HL-60/S4 treated with retinoic acid at 250 ng/mL for 4 days and 3 days (cell line): ENCODE measurements around the gene HNRNPUL2.
"Not testable (repeated sequence)": the region's sequence is repeated elsewhere in the genome, so short reads cannot be mapped to it uniquely, and the experiment has no call there.

ENCODE experiments used
- in situ Hi-C: fragments of 300-500 bp; cut with MboI; formaldehyde crosslinking; loops from 2 replicates; pipeline ENCODE4 v1.7.0; 2022; ENCODE audit warnings: low sequenced_read_pairs

Gene HNRNPUL2

DNA sequence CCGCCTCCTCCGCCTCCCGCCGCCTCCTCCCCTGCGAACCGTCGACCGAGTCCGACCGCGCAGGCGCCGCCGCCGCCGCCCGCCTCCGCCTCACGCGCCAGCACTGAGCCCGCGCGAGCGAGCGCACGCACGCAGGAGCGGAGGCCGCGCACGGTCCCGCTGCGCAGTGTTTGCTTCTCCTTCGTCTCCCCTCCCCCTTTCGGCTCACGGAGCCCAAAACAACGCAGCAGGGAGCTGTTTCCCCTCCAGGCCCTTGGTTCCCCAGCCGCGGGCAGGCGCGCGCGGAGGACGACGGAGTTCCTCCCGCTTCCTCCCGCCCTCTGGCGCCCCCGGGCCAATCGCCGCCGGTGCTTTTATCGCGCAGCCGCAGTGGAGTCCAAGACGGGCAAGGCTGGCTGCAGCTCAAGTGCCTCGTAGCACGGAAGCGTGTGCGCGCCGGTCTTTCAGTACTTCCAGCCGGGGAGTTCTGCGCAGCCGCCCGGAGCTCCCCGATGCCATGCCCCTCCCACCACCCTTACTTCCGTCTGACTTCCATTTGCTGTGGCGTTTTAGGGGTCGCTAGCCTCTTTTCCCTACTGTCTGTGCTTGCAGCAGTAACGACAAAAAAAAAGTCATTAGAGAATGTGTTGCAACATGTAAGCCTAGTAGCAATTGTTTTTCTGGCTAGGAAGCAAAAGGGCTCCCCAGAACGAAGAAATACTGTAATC is at the start of gene HNRNPUL2:
TSS of gene HNRNPUL2 (minus strand) at position 293 of the 707 bp plus-strand sequence. CDS start 301 bp downstream, outside the sequence.
- in situ Hi-C loops: no loop called here

GRCh38 chr11:62775646-62776045 is 48.4 kb upstream of the HNRNPUL2 start:
- in situ Hi-C loops: no loop called here

GRCh38 chr11:62774407-62774806 is 47.1 kb upstream of the HNRNPUL2 start:
- in situ Hi-C loops: no loop called here

DNA sequence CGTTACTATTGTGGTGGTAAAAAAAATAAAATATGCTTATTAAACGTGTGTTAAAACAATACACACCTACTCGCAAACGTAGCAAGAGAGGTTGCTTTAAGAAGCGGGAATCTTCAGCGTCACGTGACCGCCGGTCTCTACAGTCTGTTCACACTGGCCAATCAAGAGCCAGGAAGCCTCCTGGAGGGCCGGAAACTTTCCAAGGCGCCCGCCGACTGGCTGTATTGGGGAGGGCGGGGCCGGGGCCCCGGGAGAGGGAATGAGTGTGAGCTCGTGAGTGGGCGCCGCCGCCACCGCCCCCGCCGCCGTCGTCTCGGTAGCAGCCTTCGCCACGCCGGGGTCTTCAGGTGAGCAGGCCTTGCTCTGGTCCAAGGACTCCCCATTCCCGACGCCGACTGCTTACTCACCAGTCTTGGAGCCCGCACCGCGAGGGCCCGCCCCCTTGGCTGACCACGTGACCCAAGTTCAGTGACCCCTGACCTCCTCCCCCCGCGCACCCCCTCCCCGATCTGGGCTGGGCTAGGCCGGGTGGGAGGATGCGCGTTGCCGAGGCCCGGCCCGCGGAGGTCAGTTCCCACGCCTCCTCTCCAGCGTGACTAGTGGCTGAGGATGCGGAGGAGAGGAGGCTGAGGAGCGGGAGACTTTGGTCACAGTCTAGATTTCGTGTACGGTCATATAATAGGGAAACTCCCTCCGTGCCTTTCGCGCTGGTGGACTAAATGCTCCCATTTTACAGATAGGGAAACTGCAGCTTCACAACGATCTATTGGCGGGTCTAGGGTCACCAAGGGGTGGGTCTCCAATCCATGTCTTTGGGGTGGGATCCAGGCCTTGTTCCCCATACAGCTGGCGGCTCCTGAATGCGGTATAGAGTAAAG is 44.1 kb upstream of the HNRNPUL2 start, which contains the start of gene TAF6L:
TSS of gene TAF6L (plus strand) at position 253 of the 878 bp plus-strand sequence. CDS start 4,388 bp downstream, outside the sequence.
- in situ Hi-C loops: no loop called here

DNA sequence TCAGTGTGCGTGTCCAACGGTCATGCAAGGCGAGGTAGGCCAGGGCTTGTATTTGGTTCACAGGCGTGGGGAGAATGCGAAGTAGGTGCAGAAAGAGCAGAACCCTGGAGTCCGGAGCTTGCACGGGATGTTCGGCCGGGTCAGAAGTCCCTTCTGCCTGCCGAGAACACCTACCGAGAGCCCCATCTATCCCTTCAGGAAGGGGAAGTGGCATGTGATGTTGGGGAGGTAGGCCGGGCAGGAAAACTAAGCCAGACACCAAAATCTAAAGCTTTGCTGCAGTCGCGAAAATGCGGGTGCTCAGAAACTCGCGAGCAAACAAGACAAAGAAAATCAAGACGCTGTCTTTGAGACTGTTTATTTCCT is 43.5 kb upstream of the HNRNPUL2 start:
- in situ Hi-C loops: no loop called here

DNA sequence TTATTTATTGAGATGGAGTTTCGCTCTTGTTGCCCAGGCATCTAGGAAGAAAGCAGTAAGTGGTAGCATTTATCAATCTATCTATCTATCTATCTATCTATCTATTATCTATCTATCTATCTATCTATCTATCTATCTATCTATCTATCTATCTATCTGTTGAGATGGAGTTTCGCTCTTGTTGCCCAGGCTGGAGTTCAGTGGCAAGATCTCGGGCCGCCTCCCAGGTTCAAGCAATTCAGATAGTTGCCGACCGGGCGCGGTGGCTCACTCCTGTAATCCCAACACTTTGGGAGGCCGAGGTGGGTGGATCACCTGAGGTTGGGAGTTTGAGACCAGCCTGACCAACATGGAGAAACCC is 33.6 kb upstream of the HNRNPUL2 start:
- in situ Hi-C loops: not testable (repeated sequence)

DNA sequence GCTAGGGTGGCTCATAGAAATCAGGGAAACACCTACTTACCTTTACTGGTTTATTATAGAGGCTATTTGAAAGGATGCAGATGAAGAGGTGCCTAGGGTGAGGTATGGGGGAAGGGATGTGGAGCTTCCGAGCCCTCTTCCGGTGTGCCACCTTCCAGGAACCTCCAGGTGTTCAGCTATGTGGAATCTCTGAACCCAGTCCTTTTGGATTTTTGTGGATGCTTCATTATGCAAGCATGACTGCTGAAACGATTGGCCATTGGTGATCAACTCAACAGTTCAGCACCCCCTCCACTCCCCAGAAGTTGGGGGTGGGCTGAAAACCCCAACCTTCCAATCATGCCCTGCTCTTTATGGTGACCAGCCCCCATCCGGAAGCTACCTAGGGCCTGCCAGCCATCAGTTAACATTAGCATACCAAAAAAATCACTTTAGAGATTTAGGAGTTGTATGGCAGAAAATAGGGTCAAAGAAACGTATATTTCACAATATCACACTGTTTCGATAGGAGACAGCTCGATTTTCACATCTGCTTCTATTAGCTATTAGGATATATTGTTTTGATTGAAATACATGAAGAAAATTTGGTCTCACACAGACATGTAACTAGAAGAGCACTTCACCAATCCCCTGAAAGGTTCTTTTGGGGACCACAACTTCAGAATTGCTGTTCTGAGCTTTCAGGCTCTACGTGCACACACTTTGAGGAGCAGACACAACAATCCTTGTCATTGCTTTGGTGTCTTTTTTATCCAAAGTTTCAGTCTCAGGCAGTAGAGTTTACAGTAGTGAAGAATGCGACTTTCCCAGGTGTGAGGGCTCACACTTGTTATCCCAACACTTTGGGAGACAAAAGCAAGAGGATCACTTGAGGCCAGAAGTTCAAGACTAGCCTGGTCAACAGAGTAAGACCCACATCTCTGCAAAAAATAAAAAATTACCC is 30.9 kb upstream of the HNRNPUL2 start:
- in situ Hi-C loops: no loop called here

DNA sequence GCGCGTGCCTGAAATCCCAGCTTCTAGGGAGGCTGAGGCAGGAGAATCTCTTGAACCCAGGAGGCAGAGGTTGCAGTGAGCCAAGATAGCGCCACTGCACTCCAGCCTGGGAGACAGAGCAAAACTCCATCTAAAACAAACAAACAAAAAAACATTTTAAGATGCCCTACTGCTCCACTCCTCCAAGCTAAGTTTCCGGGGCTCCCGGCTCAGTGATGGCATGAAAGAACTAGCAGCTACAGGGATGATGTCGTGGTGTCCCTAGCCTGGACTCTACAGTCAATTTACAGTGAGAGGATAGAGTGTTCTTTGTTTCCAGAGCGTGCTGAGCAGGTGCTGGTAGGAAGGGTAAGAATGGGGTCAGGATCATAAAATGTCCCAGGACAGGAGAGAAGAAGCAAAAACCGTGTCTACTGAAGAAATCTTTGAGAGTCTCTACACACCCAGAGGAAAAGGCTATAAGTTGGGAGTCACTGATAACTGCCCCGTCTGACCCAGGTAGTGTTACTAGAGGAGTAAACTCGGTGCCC is 27.9 kb upstream of the HNRNPUL2 start:
- in situ Hi-C loops: no loop called here

DNA sequence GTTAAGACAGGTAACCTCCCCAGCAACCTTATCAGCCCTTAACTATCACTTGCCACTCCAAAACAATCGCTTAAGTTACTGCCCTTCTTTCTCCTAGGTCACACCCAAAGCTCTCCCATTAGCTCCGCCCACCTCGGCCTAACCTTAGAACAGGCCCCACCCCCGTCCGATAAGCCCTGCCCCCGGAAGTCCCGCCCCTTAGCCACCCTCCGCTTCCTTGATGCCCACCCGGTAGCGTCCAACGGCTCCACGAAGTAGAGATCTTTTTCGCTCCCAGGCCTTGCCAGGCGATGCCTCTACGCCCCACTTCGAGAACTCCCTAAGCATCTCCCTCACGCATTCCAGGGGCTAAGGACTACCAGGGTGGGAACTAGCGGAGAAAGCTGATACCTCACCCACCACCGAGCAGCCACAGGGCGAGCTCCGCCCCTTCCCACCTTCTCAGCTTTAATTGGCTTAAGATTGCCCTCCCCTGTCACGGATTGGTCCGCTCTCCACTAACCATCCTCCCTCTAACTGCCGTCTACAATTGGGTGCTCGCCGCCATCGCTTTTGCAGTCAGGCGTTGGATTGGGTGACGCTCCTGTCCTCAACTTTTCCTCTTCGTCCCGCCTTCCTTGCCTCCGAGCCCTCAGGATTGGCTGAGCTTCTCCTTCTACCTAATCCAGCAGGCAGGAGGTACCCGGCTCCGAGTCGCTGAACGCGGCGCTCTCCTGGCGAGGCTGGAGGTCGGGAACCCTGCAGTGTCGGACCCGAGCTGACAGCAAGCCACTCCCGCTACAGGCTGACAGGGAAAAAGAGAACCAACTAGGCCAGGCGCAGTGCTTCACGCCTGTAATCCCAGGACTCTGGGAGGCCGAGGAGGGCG is 26.7 kb upstream of the HNRNPUL2 start, which contains the start of gene ZBTB3:
TSS of gene ZBTB3 (minus strand) at position 425 of the 868 bp plus-strand sequence. CDS start 496 bp downstream, outside the sequence.
- in situ Hi-C loops: no loop called here

DNA sequence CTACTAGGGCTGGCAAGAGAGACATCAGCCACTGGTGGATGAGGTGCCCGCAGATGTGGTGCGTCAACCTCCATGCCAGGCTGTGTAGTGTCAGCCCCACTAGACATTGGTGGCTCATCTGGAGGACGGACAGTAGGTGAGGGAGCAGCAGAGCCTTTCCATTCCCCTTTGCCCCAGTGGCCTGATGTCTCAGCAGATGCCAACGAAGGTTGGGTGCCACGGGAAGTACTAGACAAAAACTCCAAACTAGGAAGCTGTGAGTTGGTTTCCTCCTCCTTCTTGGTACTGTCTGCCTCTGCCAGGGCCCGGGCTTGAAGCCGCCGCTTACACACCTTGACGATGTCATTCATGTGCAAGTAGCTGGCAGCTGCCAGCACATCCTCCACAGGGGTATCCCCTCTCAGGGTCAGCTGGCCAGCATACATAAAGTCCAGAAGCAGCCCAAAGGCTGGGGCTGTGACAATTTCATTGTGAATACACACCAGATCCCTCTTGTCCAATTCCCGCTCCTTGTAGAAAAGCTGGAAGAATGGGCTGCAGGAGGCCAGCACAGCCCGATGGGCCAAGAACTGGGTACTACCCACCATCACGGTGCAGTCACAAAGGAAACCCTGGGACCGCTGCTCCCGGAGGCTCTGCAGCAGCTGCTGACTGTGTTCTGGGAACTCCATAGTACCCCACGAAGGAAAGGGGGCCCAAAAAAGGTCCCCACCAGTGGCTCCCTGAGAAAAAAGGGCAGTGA is 25.9 kb upstream of the HNRNPUL2 start:
- in situ Hi-C loops: no loop called here

GRCh38 chr11:62752177-62752785 is 25.0 kb upstream of the HNRNPUL2 start:
- in situ Hi-C loops: no loop called here

DNA sequence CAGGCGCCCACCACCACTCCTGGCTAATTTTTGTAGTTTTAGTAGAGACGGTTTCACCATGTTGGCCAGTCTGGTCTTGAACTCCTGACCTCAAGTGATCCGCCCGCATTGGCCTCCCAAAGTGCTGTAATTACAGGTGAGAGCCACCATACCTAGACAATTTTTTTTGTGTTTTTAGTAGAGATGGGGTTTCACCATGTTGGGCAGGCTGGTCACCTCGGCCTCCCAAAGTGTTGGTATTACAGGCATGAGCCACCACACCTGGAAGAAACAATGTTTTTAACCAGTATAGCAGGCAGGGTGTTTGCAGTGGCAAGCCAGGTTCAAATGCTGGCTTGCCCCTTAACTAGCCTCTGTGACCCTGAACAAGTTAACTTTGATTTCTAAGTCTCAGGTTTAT is 22.7 kb upstream of the HNRNPUL2 start:
- in situ Hi-C loops: not testable (repeated sequence)

- in situ Hi-C loops: no loop called here
Measured at GRCh38 chr11:62747475-62748160, 20.4 kb upstream of the HNRNPUL2 start.

GRCh38 chr11:62737196-62737595 is 9.9 kb upstream of the HNRNPUL2 start:
- in situ Hi-C loops: no loop called here

- in situ Hi-C loops: no loop called here
Measured at GRCh38 chr11:62732830-62733229, 5.6 kb upstream of the HNRNPUL2 start.

GRCh38 chr11:62730076-62730475 is 2.8 kb upstream of the HNRNPUL2 start:
- in situ Hi-C loops: not testable (repeated sequence)

- in situ Hi-C loops: no loop called here
Measured at GRCh38 chr11:62728171-62728988, 1.1 kb upstream of the HNRNPUL2 start, which contains the start of gene TTC9C. Gene TTC9C (plus strand): TSS chr11:62728486. CDS start chr11:62728849, 363 bp downstream.
